T-helper 22 cell (primary cell): ENCODE measurements around the gene TOMM20.
"Not testable (repeated sequence)": the region's sequence is repeated elsewhere in the genome, so short reads cannot be mapped to it uniquely, and the experiment has no call there.

Source experiments
- DNase-seq: peaks from one replicate; pipeline ENCODE4 v3.0.0-alpha.2; 2020; ENCODE audit warnings: low read depth

Gene TOMM20

DNA sequence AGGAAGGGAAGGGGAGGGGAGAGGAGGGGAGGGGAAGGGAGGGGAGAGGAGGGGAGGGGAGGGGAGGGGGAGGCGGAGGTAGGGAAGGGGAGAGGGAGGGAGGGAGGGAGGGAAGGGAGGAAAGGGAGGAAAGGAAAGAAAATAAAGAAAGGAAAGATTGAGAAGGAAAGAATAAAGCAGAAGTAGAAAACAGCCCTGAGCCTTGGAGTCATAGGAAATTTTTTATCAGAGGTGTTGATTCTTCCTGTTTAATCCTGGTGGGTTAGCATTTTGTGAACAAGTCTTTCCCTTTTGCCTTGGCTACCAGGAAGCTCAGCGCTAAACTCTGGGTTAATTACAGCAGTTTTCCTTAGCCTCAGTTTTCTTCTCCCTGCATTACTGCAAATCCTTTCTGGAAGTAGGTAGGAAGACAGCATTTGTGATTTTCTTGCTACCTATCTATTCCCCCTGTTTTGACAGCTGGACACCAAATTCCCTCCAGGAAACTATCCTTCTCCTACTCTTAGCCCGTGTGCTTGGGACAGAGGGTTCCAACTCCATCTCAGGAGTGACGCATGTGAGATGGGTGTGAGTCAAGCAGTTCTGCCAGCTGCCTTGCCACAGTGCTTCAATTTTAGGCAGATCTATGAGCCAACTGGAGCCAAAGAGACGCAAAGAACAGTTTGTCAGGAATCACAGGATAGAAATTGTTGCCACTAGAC, 26.9 kb downstream of the TOMM20 start:
- DNase-seq: no peak

GRCh38 chr1:235100194-235100772, 28.4 kb downstream of the TOMM20 start:
- DNase-seq: no peak

DNA sequence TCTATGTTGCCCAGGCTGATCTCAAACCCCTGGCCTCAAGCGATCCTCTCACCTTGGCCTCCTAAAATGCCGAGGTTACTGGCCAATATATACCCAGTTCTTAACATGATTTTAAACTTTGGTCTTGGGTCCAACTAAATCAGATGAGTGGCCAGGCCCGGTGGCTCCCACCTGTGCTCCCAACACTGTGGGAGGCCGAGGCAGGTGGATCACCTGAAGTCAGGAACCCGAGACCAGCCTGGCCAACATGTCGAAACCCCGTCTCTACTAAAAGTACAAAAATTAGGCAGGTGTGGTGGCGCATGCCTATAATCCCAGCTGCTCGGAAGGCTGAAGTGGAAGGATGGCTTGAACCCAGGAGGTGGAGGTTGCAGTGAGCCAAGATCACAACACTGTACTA, 29.6 kb downstream of the TOMM20 start:
- DNase-seq: no peak

DNA sequence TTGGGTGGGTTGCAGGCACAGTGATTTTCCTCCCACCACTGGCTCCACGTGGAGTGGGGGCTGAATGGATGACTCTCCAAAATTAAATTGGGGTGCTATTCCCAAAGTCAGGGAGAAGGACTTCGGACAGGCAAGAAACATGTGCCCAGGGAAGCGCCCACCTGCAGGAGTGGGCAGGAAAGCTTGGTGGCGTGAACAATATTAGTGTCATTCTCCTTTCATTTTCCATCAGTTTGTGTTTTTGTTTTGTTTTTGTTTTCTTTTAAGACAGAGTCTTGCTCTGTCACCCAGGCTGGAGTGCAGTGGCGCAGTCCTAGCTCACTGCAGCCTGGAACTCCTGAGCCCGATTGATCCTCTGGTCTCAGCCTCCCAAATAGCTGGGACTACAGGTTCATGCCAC, 30.1 kb downstream of the TOMM20 start:
- no peak for DNase-seq

DNA sequence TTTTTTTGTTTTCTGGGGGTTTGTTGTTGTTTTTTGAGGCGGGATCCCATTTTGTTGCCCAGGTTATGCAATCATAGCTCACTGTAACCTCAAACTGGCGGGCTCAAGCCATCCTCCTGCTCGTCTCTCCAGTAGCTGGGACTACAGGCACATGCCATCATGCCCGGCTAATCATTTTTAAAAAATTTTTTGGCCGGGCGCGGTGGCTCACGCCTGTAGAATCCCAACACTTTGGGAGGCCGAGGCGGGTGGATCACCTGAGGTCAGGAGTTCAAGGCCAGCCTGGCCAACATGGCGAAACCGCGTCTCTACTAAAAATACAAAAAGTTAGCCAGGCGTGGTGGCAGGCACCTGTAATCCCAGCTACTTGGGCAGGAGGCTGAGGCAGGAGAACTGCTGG, 31.1 kb downstream of the TOMM20 start:
- DNase-seq: not testable (repeated sequence)

DNA sequence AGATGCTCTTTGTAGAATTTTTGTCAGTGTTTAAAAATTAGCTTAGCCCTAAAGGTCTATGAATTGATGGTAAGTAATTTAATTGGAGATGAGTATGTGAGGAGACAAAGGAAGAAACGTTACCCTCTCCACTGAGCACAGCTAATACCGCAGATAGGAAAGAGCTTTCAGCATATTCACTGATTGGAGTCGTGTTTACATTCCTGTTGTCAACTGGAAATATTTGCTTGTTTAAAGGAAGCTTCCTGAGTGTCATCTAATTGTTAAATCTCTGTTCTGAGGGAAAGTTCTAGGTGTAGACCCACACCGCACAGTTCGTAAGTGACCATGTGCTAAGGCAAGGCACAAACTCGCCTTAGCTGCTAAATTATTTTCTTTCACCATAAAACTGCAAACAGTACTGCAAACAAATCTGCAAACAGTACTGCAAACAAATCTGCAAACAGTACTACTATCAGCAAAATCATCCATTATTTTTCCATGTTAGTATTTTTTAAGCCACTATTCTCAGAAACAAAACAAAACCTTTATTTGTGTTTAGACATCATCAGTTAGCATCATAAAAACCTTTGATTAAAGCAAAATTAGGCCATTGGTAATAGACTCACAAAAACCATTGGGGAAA, 32.6 kb downstream of the TOMM20 start:
- no peak for DNase-seq

DNA sequence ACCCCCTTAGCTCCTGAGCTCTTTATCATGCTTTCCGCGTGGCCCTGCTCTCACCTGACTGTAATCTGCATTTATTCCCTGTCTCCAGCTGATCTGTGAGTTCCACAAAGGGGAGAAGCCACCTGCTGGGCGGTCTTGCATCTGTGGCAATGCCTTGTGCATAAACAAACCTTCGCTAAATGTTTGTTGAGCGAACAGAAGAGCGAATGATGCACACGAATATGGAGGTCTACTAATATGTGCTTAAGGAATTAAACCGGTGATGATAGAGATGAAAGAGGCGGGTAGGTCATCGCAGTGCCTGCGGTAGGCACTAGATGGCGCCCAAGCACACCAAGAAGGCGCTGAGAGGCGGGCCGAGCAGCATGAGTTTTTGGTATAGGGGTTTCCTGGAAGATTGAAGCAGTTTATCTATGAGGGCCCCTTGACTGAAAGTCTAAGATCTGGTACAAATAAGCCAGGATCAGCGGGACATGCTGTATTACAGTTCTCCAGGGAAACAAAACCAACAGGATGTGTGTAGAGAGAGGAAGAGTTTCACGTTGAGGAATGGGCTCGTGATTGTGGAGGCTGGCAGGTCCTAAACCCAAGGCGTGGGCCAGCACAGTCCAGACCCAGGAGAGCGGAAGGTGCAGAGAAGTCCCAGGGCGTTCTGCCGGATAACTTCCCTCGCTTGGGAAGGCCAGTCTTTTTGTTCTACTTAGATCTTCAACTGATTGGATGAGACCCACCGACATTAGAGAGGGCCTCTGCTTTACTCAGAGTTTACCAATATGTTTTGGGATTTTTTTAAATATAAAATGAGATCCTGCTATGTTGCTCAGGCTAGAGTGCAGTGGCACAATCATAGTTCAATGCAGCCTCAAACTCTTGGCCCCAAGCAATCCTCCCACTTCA, 34.7 kb downstream of the TOMM20 start:
- peak; percentile 52 for DNase-seq

GRCh38 chr1:235093013-235093695, 35.5 kb downstream of the TOMM20 start:
- no peak for DNase-seq

GRCh38 chr1:235092415-235092814, 36.2 kb downstream of the TOMM20 start:
- not testable (repeated sequence) for DNase-seq

DNA sequence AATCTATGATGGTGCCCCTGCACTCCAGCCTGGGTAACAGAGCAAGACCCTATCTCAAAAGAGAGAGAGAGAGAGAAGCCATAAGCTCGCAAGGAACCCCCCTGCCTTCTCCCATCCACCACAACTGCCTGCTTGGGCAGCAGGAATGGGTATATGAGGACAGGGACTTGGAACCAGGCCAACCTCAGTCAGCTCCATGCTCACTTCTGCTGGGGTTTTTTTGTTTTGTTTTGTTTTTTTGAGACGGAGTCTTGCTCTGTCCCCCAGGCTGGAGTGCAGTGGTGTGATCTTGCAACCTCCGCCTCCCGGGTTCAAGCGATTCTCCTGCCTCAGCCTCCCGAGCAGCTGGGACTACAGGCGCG, 36.6 kb downstream of the TOMM20 start:
- not testable (repeated sequence) for DNase-seq

GRCh38 chr1:235091319-235092044, 37.2 kb downstream of the TOMM20 start:
- not testable (repeated sequence) for DNase-seq

DNA sequence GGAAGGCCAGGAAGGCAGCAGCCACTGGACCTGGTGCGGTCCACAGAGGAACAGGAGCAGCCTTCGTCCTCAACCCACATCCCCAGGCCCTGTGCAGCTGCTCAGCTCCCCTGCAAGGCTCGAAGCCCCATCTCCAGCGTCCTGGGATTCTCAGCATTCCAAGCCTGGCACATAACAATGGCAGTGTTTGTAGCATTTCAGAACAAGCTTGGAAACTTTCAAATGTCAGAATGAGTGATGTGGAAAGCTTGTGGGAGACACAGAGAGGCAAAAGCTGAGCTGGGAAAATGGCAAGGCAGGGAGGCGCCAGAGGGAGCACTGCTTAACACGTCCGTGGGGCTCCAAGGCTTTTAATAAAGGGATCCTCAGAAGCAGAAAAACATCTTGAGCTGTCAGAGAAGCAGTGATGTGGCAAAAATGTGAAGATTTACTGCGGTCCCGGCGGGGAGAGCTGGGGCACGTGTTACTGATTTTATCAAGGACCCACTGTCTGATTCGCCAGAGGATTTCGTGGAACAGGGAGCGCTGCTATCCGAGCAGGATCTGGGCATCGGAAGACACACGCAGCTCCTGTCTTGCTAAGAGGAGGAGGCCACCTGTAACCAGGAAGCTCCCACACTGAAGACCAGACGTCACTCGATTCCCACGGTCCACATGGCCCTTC, 38.1 kb downstream of the TOMM20 start:
- no peak for DNase-seq

GRCh38 chr1:235088907-235089306, 39.7 kb downstream of the TOMM20 start:
- no peak for DNase-seq

DNA sequence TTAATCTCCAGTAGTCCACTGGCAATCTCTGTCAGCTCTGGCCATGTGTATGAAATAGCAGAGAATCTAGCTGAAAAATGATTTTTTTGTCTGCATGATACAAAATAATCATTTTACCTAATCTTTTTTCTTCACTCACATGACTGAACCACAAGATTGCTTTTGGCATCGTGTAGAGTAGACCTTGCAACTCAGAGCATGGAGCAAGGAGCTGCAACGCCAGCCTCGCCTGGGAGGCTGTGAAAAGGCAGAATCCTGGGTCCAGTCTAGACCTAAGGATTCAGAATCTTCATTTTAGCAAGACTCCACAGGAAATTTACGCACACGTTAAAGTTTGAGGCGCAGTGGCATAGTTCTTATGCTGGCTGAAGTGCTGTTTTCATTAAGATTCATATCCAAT, 40.2 kb downstream of the TOMM20 start:
- no peak for DNase-seq

DNA sequence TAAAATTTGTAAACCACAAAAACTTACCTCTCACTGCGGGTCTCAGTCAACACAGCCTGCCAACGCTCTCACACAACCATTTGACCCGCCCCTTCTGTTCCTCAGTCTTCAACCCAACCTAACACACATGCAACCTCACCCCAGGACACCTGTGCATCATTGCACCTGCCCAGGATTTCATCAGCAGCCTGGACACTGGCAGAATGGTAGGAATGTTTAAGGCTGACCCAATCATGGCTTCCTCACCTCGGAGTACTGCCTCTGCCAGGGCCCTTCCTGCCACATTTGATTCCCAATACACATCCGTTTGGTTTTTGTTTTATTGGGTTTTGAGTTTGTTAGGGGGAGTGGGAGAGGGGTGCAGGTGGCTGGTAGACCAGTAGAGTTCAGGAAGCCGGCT, 40.7 kb downstream of the TOMM20 start:
- DNase-seq: no peak

DNA sequence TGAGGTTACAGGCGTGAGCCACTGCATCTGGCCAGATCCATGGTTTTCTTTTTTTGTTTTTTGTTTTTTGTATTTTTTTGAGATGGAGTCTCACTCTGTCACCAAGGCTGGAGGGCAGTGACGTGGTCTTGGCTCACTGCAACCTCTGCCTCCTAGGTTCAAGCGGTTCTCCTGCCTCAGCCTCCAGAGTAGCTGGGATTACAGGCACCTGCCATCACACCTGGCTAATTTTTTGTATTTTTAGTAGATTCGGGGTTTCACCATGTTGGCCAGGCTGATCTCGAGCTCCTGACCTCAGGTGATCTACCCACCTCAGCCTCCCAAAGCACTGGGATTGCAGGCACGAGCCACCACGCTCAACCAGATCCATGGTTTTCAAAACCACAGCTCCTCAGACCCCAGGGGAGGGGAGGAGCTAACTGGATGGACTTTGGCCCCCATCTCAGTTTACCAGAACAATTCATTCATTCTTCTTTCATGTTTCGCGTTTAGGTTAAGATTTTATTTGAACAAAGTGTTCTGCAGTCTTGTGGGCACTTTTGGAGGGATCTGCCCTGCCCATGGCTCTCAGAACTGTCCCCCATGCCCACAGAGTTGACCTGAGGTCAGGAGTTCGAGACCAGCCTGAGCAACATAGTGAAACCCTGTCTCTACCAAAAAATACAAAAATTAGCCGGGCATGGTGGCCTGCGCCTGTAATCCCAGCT, 43.1 kb downstream of the TOMM20 start:
- not testable (repeated sequence) for DNase-seq

DNA sequence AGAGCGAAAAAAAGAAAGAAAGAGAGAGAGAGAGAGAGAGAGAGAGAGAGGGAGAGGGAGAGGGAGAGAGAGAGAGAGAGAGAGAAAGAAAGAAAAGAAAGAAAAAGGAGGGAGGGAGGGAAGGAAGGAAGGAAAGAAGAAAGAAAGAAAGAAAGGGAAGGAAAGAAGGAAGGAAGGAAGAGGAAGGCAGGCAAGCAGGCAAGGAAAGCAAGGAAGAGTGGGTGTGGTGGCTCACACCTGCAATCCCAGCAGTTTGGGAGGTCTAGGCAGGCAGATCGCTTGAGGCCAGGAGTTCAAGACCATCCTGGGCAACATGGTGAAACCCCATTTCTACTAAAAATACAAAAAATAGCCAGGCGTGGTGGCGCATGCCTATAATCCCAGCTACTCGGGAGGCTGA, 47.8 kb downstream of the TOMM20 start:
- not testable (repeated sequence) for DNase-seq

DNA sequence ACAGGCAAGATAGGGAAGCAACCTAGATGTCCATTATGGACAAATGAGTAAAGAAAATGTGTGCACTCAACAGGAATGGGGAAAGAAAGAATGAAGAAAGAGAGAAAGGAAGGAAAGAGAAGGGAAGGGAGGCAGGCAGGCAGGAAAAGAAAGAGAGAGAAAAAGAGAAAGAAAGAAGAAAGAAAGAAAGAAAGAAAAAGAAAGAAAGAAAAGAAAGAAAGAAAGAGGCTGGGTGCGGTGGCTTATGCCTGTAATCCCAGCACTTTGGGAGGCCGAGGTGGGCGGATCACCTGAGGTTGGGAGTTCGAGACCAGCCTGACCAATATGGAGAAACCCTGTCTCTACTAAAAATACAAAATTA, 48.4 kb downstream of the TOMM20 start:
- not testable (repeated sequence) for DNase-seq

DNA sequence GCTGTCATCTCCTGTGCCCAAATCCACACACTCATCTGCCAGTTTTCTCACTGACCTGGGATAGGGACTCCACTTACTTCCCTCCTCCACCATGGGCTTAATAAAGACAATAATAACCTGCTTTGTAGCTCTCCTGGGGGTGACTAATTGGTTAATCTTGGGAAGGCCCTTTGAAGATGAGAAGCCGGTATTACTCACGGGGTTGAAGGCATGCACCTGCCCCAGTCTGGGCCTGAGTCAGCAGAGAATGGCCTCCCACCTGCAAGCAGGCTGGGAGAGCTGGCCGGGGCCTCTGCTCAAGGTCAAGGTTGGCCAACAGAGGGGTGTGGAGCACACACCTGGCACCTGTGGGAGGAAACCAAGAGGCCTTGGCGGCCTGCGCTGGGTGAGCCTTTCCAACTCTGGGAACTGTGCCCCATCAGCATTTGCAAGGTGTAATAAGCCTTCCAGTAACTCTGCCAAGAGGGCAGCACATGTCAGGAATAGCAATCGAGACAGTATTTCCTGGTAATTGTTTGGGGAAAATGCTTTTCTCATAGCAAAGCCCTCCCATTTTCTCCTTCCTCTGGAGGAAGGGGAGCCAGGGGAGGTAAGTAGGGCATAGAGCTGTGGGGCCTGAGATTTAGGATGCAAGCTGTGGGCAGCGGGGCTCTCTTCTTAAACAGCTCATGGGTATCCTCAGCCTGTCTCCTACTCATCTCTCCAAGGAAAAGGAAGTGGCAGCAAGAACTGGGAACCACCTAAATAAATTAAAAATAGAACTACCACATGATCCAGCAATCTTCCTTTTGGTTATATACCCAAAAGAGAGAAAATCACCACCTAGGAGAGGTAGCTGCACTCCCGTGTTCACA, 49.0 kb downstream of the TOMM20 start:
- DNase-seq: no peak
